IPS-15b (cell line): Measurements from ENCODE around the gene TCF7L1.

Source experiments
- H3K27me3 ChIP-seq: one replicate; pipeline ENCODE4 v1.6.1; 2013; ENCODE audit warnings: low read length; ENCODE audit not compliant: control insufficient read depth, insufficient read depth
- H3K36me3 ChIP-seq: one replicate; pipeline ENCODE4 v1.6.1; 2013; ENCODE audit warnings: low read length; ENCODE audit not compliant: control insufficient read depth, insufficient read depth
- H3K4me1 ChIP-seq: one replicate; pipeline ENCODE4 v1.6.1; 2013; ENCODE audit warnings: mild to moderate bottlenecking, low read length; ENCODE audit not compliant: control insufficient read depth, insufficient read depth
- H3K4me3 ChIP-seq: one replicate; pipeline ENCODE4 v1.5.1; 2013; ENCODE audit warnings: low read depth, low read length
- H3K9ac ChIP-seq: one replicate; pipeline ENCODE4 v1.6.1; 2013; ENCODE audit warnings: low read depth, mild to moderate bottlenecking, low read length
- H3K9me3 ChIP-seq: one replicate; pipeline ENCODE4 v1.6.1; 2013; ENCODE audit warnings: mild to moderate bottlenecking, low read length; ENCODE audit not compliant: control insufficient read depth, insufficient read depth

The TCF7L1 gene

DNA sequence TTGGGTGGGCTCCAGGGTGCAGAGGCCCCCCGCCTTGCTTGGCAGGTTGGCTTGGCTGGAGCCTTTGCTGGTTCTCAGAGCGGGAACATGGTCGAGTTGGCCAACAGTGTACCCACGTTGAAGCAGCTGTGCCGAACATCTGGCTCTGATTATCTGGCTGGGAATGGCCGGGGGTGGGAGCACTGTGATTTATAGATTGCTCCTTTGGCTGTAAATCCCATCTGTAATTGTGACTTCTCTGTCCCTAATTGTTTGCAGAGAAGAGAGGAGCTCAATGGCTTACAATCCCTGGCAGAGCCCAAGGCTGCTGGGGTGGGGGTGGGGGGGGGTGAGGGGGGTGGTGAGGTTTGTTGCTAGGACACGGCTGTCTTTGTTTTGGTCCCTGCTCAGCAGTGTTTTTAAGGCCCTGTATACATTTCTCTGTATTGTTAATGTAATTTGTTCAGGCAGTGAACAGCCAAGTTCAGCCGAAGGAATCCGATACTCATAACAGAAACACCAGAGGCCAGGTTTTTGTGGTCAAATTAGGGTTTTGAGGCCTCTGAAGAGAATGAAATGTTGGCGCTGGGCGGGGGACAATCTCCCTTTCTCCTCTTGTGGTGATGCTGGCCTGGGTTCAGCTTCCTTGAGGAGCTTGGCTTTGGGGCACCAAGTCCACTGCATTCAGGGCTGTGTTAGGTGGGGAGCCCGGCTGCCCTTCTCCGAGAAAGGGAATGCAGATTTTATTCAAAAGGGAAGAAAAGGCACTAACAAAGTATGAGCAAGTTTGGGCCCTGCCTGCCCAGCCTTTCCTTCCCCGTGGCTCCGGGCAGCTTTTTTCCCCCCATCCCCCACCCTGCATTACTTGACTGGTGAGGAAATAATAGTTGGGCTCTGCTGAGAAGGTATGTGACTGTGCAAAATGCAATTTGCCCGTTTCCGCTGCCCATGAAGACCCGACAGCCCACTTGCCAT is 82.5 kb downstream of the TCF7L1 start:
- Histone ChIP-seq H3K9ac (no peak overlapping the region), H3K27me3 (no peaks in the 10 kb centered on the region), H3K4me1 (peaks cover 40% of the 10 kb centered on the region), H3K4me3 (peak overlapping the region; percentile 0), H3K36me3 (peaks cover 4% of the 10 kb centered on the region), H3K9me3 (no peaks in the 10 kb centered on the region)

GRCh38 chr2:85216927-85217326 is 83.7 kb downstream of the TCF7L1 start:
- H3K27me3 ChIP-seq = no peaks in the 10 kb centered on the region
- no peak overlapping the region for H3K4me3 ChIP-seq
- peaks cover 46% of the 10 kb centered on the region for H3K4me1 ChIP-seq
- no peaks in the 10 kb centered on the region for H3K9me3 ChIP-seq
- no peak overlapping the region for H3K9ac ChIP-seq
- peaks cover 4% of the 10 kb centered on the region for H3K36me3 ChIP-seq

DNA sequence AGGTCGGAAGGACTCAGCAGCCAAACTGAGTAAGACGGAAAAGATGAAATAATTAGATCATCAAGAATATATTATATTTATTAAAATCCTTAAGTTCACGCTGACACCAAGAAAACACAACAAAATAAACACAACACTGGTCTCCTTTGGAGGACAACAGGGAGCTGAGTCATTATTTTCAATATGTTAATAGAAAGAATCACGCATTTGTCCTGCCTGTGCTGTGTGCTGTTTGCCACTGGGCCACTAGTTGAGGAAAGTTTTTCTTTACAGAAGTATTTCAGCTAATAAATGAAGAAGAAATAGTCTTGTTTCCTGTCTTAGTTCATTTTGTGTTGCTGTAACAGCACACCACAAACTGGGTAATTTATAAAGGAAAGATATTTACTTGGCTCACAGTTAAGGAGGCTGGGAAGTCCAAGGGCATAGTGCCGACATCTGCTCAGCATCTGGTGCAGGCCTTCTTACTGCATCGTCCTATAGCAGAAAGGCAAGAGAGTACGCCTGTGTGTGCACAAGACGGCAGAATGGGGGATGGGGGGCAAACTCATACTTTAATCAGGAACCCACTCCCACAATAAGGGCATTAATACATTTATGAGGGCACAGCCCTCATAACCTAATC is 88.0 kb downstream of the TCF7L1 start:
- Histone ChIP-seq H3K27me3 (no peaks in the 10 kb centered on the region), H3K9me3 (no peaks in the 10 kb centered on the region), H3K36me3 (no peaks in the 10 kb centered on the region), H3K9ac (no peak overlapping the region), H3K4me3 (no peak overlapping the region), H3K4me1 (peaks cover 20% of the 10 kb centered on the region)

DNA sequence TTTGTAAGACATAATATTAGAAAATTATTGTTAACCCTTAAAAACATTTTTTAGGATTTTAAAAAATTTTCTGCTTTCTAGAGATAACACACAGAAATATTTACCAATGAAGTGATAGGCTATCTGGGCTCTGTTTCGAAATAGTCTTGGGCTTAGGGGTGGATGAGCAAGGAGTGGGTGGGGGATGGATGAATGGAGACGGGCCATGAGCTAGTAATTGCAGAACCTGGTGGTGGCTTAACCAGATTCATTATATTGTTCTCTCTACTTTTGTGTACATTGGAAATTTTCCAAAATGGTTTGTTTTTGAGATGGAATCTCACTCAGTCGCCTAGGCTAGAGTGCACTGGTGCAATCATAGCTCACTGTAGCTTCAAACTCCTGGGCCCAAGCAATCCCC is 89.6 kb downstream of the TCF7L1 start:
- no peaks in the 10 kb centered on the region for H3K9me3 ChIP-seq
- H3K9ac ChIP-seq = no peak overlapping the region
- H3K4me3 ChIP-seq = no peak overlapping the region
- no peaks in the 10 kb centered on the region for H3K36me3 ChIP-seq
- H3K4me1 ChIP-seq = peaks cover 13% of the 10 kb centered on the region
- H3K27me3 ChIP-seq = no peaks in the 10 kb centered on the region

- no peaks in the 10 kb centered on the region for H3K27me3 ChIP-seq
- H3K9me3 ChIP-seq = no peaks in the 10 kb centered on the region
- no peak overlapping the region for H3K9ac ChIP-seq
- H3K36me3 ChIP-seq = no peaks in the 10 kb centered on the region
- H3K4me1 ChIP-seq = peaks cover 12% of the 10 kb centered on the region
- H3K4me3 ChIP-seq = no peak overlapping the region
Observed at GRCh38 chr2:85226783-85227182, 93.6 kb downstream of the TCF7L1 start.

DNA sequence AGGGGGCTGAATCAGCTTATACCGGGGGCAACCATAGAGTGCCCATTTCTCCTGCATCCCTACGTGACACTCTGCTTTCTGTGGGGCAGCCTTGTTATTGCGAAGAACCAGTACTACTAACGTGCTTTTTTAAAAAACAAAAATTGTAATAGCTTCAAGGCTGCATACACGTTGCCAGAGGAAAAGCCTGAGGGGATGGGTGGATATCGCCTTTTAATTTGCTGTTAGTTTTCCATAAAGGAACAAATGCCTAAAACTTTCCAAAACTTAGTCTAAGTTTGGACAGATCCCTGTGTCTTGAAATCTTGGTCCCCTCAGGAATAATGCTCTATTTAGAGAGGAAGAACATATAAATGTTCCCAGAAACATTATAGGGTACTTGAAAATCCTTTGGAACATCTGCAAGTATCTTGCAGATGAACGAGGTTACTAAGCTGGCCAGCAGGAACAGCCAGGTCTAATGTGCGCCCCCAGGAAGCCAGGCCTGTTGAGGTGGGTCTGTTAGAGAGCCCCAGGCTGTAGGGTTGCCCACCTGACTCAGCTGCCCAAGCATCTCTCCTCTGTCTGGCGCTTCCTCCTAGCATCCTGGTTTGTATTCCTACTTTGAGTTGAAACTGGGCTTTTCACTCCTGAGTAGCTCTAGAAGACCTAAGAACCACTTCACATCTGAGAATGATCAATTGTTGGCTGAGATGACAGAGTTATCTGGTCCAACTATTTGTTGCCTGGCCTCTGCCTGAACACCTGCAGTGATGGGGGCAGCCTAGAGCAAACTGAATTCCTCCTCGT is 97.7 kb downstream of the TCF7L1 start:
- Histone ChIP-seq H3K4me3 (no peak overlapping the region), H3K36me3 (no peaks in the 10 kb centered on the region), H3K4me1 (peaks cover 32% of the 10 kb centered on the region), H3K27me3 (no peaks in the 10 kb centered on the region), H3K9ac (no peak overlapping the region), H3K9me3 (no peaks in the 10 kb centered on the region)

DNA sequence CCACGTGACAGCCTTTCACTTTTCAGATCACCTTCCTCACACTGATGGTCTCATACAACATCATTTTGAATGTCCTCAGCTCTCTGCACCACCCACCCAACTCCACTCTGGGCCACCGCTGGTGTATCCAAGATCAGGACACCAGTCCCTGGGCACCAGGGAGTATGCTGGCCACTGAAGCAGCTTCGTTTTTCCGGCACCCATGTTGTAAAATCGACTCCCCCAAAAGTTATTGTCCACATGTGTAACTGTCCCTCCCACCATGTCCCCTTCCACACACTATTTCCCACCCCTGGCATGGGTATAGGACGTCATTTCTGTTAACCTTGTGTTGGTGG is 98.2 kb downstream of the TCF7L1 start:
- Histone ChIP-seq H3K4me1 (peaks cover 35% of the 10 kb centered on the region), H3K36me3 (no peaks in the 10 kb centered on the region), H3K9ac (no peak overlapping the region), H3K4me3 (peak overlapping the region; percentile 14), H3K27me3 (no peaks in the 10 kb centered on the region), H3K9me3 (no peaks in the 10 kb centered on the region)

GRCh38 chr2:85231952-85232351 is 98.8 kb downstream of the TCF7L1 start:
- Histone ChIP-seq H3K4me1 (peaks cover 39% of the 10 kb centered on the region), H3K9ac (no peak overlapping the region), H3K9me3 (no peaks in the 10 kb centered on the region), H3K27me3 (no peaks in the 10 kb centered on the region), H3K36me3 (no peaks in the 10 kb centered on the region), H3K4me3 (peak overlapping the region; percentile 14)

GRCh38 chr2:85234868-85235267 is 101.7 kb downstream of the TCF7L1 start:
- no peak overlapping the region for H3K9ac ChIP-seq
- no peaks in the 10 kb centered on the region for H3K36me3 ChIP-seq
- H3K27me3 ChIP-seq = no peaks in the 10 kb centered on the region
- H3K9me3 ChIP-seq = no peaks in the 10 kb centered on the region
- H3K4me3 ChIP-seq = no peak overlapping the region
- peaks cover 54% of the 10 kb centered on the region for H3K4me1 ChIP-seq

DNA sequence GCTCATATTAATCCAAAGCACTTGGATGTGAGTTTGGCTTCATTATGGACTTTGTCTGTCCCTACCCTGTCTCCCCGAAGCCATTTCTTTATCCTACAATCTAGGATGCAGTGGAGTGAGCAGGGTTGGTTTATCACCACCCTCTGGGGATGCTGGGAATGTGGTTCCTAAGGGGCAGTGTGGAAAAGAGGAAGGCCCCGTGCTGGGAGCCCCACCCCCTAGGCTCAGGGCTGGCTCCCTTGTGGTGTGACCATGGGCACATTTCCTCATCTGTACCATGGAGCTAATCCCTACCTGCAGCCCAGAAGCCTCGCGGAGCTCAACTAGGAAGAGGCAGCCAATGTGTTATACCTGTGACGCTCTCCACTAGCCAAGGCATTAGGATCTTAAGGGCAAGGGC is 102.1 kb downstream of the TCF7L1 start:
- H3K9me3 ChIP-seq = no peaks in the 10 kb centered on the region
- no peaks in the 10 kb centered on the region for H3K36me3 ChIP-seq
- no peak overlapping the region for H3K4me3 ChIP-seq
- H3K4me1 ChIP-seq = peaks cover 54% of the 10 kb centered on the region
- no peaks in the 10 kb centered on the region for H3K27me3 ChIP-seq
- H3K9ac ChIP-seq = no peak overlapping the region

DNA sequence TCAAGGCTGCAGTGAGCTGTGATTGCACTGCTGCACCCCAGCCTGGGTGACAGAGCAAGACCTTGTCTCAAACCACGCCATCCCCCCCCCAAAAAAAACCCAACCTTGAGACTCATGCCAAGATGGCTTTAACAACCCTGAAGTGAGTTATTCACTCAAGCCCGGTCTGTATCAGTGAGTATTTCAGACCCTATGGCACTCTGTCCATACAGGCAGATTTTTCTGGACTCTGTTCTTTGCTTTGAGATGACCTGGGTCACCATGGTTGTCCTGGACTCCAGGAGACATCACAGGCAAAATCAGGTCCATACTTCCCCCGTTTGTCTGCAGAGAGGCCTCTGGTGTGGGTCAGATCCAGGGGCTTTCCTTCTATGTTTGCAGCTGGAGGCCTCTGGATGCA is 102.9 kb downstream of the TCF7L1 start:
- H3K9me3 ChIP-seq = no peaks in the 10 kb centered on the region
- peaks cover 53% of the 10 kb centered on the region for H3K4me1 ChIP-seq
- no peaks in the 10 kb centered on the region for H3K36me3 ChIP-seq
- H3K9ac ChIP-seq = no peak overlapping the region
- H3K27me3 ChIP-seq = no peaks in the 10 kb centered on the region
- no peak overlapping the region for H3K4me3 ChIP-seq
